Endothelial cell of umbilical vein (primary cell): ENCODE results near the gene SLC7A6. TPM values are rescaled to one million over a fixed set of nuclear protein-coding genes. Genes with fewer than 3 reads are reported as not detected.

Experiments
- BruUV-seq: library from RNA; stranded (reverse); fragments of 400-500 nt; replicated peaks from 2 replicates; lab custom pipeline; 2021; lab: Mats Ljungman, UMichigan
- CTCF ChIA-PET: fragments of 300-600, 350-600 bp; sonication (Branson Sonifier 250); formaldehyde crosslinking; loops from one replicate; lab custom pipeline; 2021; ENCODE audit warnings: antibody characterized with exemption, inconsistent platforms; lab: Charles Lee
- POLR2A ChIA-PET: fragments of 300-600, 350-600 bp; sonication (Branson Sonifier 250); formaldehyde crosslinking; loops from one replicate; lab custom pipeline; 2021; ENCODE audit warnings: antibody characterized with exemption, inconsistent platforms; lab: Charles Lee
- DNase-seq: peaks from one replicate; pipeline ENCODE4 v3.0.0-alpha.2; 2011; ENCODE audit warnings: low read depth, low spot score
- FAIRE-seq: peaks from 2 replicates; lab custom pipeline; 2011; peaks lifted over from hg19 to GRCh38; lab: Jason Lieb, UNC
- H2AFZ ChIP-seq: 2 replicates; pipeline ENCODE4 v1.6.0; 2012; ENCODE audit warnings: low read depth, low read length, control low read depth, inconsistent platforms
- H3K27ac ChIP-seq: 2 replicates; pipeline ENCODE4 v1.5.1; 2011; ENCODE audit warnings: low read depth, mild to moderate bottlenecking, control low read depth, low read length, moderate library complexity; ENCODE audit not compliant: insufficient read depth
- H3K27me3 ChIP-seq, 2 experiments: 2 replicates each; pipeline versions ENCODE4 v1.6.0 to v1.6.1; 2011; ENCODE audit warnings: low read length in 2 of 2, mixed read lengths in 1 of 2; ENCODE audit not compliant: control insufficient read depth in 2 of 2, insufficient read depth in 2 of 2
- H3K36me3 ChIP-seq, 2 experiments: 2 replicates in 1 of 2; 3 replicates in 1 of 2; pipeline ENCODE4 v1.5.1; 2011; ENCODE audit warnings: low read length in 2 of 2, mild to moderate bottlenecking in 1 of 2, moderate library complexity in 1 of 2; ENCODE audit not compliant: control insufficient read depth in 2 of 2, insufficient read depth in 2 of 2; ENCODE audit errors: extremely low read depth in 1 of 2
- H3K4me1 ChIP-seq: 3 replicates; pipeline ENCODE4 v1.5.1; 2011; ENCODE audit warnings: mild to moderate bottlenecking, low read length; ENCODE audit not compliant: control insufficient read depth, insufficient read depth; ENCODE audit errors: extremely low read depth
- H3K4me2 ChIP-seq: 2 replicates; pipeline ENCODE4 v1.6.1; 2011; ENCODE audit warnings: low read length, control low read depth, mixed read lengths; ENCODE audit not compliant: insufficient read depth
- H3K4me3 ChIP-seq, 3 experiments: fragments of 200-600 bp in 1 of 3; sonication (generic), shearing (Covaris generic) in 1 of 3; replicated peaks in 1 of 3; 2 replicates each; pipeline ENCODE4 v1.5.1; 2011 to 2016; ENCODE audit warnings: control low read depth in 3 of 3, low read length in 3 of 3, mild to moderate bottlenecking in 2 of 3, inconsistent platforms in 1 of 3, low read depth in 1 of 3, moderate library complexity in 1 of 3; ENCODE audit not compliant: insufficient read depth in 1 of 3
- H3K79me2 ChIP-seq: 2 replicates; pipeline ENCODE4 v1.6.0; 2012; ENCODE audit warnings: low read length, inconsistent platforms; ENCODE audit not compliant: control insufficient read depth, insufficient read depth
- H3K9ac ChIP-seq: replicated peaks from 2 replicates; pipeline ENCODE3; 2011; ENCODE audit warnings: low read length, control low read depth; ENCODE audit not compliant: insufficient read depth; ENCODE audit errors: extremely low read depth
- H3K9me1 ChIP-seq: replicated peaks from 3 replicates; pipeline ENCODE4 v1.6.0; 2011; ENCODE audit warnings: mild to moderate bottlenecking, low read length; ENCODE audit not compliant: control insufficient read depth, insufficient read depth; ENCODE audit errors: extremely low read depth
- H3K9me3 ChIP-seq: replicated peaks from 2 replicates; pipeline ENCODE4 v1.5.1; 2012; ENCODE audit warnings: low read length, inconsistent platforms; ENCODE audit not compliant: control insufficient read depth, insufficient read depth
- H4K20me1 ChIP-seq: replicated peaks from 2 replicates; pipeline ENCODE3; 2011; ENCODE audit warnings: mild to moderate bottlenecking, low read length; ENCODE audit not compliant: control insufficient read depth, insufficient read depth; ENCODE audit errors: extremely low read depth
- EZH2 ChIP-seq: IDR thresholded peaks from 2 replicates; pipeline ENCODE4 v1.6.1; 2012; ENCODE audit warnings: borderline replicate concordance, low read depth, mild to moderate bottlenecking, moderate library complexity, low read length, inconsistent platforms; ENCODE audit not compliant: severe bottlenecking
- FOS ChIP-seq: IDR thresholded peaks from 2 replicates; pipeline ENCODE4 v1.6.1; 2011; ENCODE audit warnings: mild to moderate bottlenecking, low read length, moderate library complexity, borderline replicate concordance; ENCODE audit not compliant: insufficient read depth
- GATA2 ChIP-seq: IDR thresholded peaks from 2 replicates; pipeline ENCODE4 v1.7.0; 2011; ENCODE audit warnings: low read depth, mild to moderate bottlenecking, moderate library complexity, mixed read lengths, low read length; ENCODE audit not compliant: insufficient read length, insufficient read depth
- JUN ChIP-seq: IDR thresholded peaks from 2 replicates; pipeline ENCODE4 v1.6.1; 2011; ENCODE audit warnings: borderline replicate concordance, low read depth; ENCODE audit not compliant: insufficient read length, insufficient read depth
- MAX ChIP-seq: IDR thresholded peaks from 2 replicates; pipeline ENCODE4 v1.6.1; 2011; ENCODE audit not compliant: insufficient read depth, insufficient read length
- MYC ChIP-seq: IDR thresholded peaks from one replicate; pipeline ENCODE4 v1.6.1; 2011; ENCODE audit warnings: mild to moderate bottlenecking, low read depth, low read length
- POLR2A ChIP-seq: IDR thresholded peaks from 2 replicates; pipeline ENCODE4 v1.6.1; 2012; ENCODE audit warnings: low read depth, mild to moderate bottlenecking, control low read depth, low read length
- POLR2AphosphoS5 ChIP-seq: IDR thresholded peaks from 2 replicates; pipeline ENCODE4 v1.6.1; 2012; ENCODE audit warnings: low read depth, mild to moderate bottlenecking, control low read depth, low read length, moderate library complexity; ENCODE audit not compliant: insufficient read depth
- dilution Hi-C: fragments of 300-500 bp; cut with MboI; formaldehyde crosslinking; loops from one replicate; pipeline ENCODE4 v1.15.0; 2019; ENCODE audit warnings: low sequenced_read_pairs; ENCODE audit not compliant: extremely low pct_ligation_motif_present
- intact Hi-C: fragments of 100-400 bp; cut with micrococcal nuclease; formaldehyde crosslinking; loops from one replicate; pipeline ENCODE4 v1.10.0; 2022
- polyA plus RNA-seq, 4 experiments: library from polyadenylated mRNA; depleted of rRNA in 3 of 4; stranded (reverse) in 3 of 4; unstranded in 1 of 4; fragments of >200 nt; gene quantifications; 2 replicates each; pipeline versions ENCODE4 v1.2.1 to v1.2.3, GENCODE V29; 2011 to 2012; ENCODE audit warnings: missing spikeins in 1 of 4
- total RNA-seq: library from RNA; stranded (reverse); gene quantifications from 2 replicates; pipeline ENCODE4 v1.2.3, GENCODE V29; 2021
- TF ChIP-seq, protein P1 (sequence below), 2 donors: IDR thresholded peaks; 1 replicate in 1 of 2; 2 replicates in 1 of 2; pipeline ENCODE4 v1.5.1; 2011; ENCODE audit warnings: low read length in 2 of 2, mild to moderate bottlenecking in 2 of 2, moderate library complexity in 2 of 2, control low read depth in 1 of 2, inconsistent platforms in 1 of 2, low read depth in 1 of 2; ENCODE audit not compliant: insufficient read depth in 1 of 2; ENCODE audit errors: extremely low read depth in 1 of 2

SLC7A6 gene
- total and polyA plus RNA-seq, 2 donors (not counting 3 experiments of a cell fraction or from before 2014, with no cell fraction given): 68.0 to 86.5 TPM

GRCh38 chr16:68332411-68333121 is 68.2 kb downstream of the SLC7A6 start:
- CTCF ChIA-PET: interaction anchor here (0.7 to 7.0 kb wide), 8 partner anchors 22 to 390 kb away, joined by 3 to 212 read pairs (median 4); partner anchors contain the start of genes PRMT7, SLC7A6 and SLC7A6OS
- BruUV-seq: no TSS peak
- Histone ChIP-seq H3K4me2 (peak overlapping the region; percentile 71), H4K20me1 (no peaks in the 10 kb centered on the region), H3K4me3 (peak overlapping the region in 1 of 3 experiments; percentile 6), H3K27me3 (no peaks in the 10 kb centered on the region), H3K9me1 (no peaks in the 10 kb centered on the region), H3K4me1 (peaks cover 22% of the 10 kb centered on the region), H3K27ac (peak overlapping the region; percentile 95), H3K9me3 (no peaks in the 10 kb centered on the region), H3K79me2 (no peaks in the 10 kb centered on the region), H3K36me3 (peaks cover 2 to 3% of the 10 kb centered on the region in 2 experiments), H3K9ac (peak overlapping the region; percentile 63), H2AFZ (no peak overlapping the region)
- intact Hi-C loops (no loop called here), dilution Hi-C loops (no loop called here)
- POLR2A ChIA-PET: interaction anchor here (1.3 to 1.5 kb wide), 2 partner anchors 94 to 96 kb away, joined by 3 to 4 read pairs; no protein-coding TSS in a partner anchor
- peak; percentile 98 for DNase-seq
- FAIRE-seq: peak; percentile 98
- TF ChIP-seq POLR2AphosphoS5: peak; percentile 66
- no peak for TF ChIP-seq MYC
- TF ChIP-seq, protein P1, sequence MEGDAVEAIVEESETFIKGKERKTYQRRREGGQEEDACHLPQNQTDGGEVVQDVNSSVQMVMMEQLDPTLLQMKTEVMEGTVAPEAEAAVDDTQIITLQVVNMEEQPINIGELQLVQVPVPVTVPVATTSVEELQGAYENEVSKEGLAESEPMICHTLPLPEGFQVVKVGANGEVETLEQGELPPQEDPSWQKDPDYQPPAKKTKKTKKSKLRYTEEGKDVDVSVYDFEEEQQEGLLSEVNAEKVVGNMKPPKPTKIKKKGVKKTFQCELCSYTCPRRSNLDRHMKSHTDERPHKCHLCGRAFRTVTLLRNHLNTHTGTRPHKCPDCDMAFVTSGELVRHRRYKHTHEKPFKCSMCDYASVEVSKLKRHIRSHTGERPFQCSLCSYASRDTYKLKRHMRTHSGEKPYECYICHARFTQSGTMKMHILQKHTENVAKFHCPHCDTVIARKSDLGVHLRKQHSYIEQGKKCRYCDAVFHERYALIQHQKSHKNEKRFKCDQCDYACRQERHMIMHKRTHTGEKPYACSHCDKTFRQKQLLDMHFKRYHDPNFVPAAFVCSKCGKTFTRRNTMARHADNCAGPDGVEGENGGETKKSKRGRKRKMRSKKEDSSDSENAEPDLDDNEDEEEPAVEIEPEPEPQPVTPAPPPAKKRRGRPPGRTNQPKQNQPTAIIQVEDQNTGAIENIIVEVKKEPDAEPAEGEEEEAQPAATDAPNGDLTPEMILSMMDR (IDR thresholded peaks at IDR 0.05; ENCODE audit: extremely low read depth in 1 of 2, insufficient read depth in 1 of 2, low read depth in 1 of 2, low read length in 2 of 2): no peak
- TF ChIP-seq FOS: peak; percentile 44
- no peak for TF ChIP-seq MAX
- peak; percentile 99 for TF ChIP-seq GATA2
- TF ChIP-seq JUN: peak; percentile 48
- TF ChIP-seq EZH2: no peak
- TF ChIP-seq POLR2A: no peak
